GM18867 (cell line): ENCODE measurements around the gene ZSCAN10.
"Not testable (repeated sequence)": the region's sequence is repeated elsewhere in the genome, so short reads cannot be mapped to it uniquely, and the experiment has no call there.

ENCODE experiments used
- ATAC-seq: cut with Tn5 transposase; IDR thresholded peaks from one replicate; pipeline ENCODE4 v1.9.1; 2021; ENCODE audit warnings: mild to moderate bottlenecking, moderate library complexity; ENCODE audit not compliant: unreplicated experiment

Gene ZSCAN10

DNA sequence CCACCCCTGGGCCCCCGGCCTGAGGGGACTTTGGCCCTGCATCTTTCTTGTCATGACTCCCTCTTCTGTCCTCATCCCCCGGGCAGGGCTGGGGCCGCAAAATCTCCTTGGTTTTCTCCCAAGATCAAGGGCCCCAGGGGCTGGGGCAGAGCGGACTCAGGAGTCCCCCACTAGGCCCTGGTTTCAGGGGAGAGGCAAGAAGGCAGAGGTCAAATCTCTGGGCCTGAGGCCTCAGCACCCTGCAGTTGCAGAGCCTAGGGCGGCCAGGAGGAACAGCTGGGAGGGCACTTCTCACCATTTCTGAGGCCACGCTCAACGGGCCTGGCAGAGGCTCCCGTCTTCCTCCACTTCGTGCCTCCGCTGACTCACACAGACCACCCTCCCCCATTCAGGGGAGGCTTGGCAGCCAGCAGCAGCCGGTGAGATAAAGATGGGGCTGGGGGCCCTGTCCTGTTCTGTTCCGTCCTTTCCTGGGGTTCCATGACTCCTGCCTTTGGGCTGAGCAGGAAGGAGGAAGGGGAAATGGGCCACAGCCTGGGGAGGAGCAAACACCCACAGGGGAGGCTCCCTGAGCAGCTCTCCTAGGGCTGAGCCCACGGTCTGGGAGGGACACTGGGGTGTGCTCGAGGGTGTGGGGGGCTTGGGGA is 12.4 kb downstream of the ZSCAN10 start:
- no peak for ATAC-seq

- no peak for ATAC-seq
Measured at GRCh38 chr16:3085868-3086595, 13.1 kb downstream of the ZSCAN10 start.

GRCh38 chr16:3084969-3085670 is 14.0 kb downstream of the ZSCAN10 start:
- ATAC-seq: no peak

DNA sequence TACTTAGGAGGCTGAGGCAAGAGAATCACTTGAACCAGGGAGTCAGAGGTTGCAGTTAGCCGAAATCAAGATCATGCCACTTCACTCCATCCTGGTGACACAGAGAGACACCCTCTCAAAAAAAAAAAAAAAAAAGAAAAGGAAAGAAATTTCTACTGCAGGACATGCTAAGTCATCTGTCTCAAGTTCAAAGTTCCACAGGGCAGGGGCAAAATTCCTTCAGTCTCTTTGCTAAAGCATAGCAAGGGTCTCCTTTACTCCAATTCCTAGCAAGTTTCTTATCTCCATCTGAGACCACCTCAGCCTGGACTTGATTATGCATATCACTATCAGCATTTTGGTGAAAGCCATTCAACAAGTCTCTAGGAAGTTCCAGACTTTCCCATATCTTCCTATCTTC is 14.6 kb downstream of the ZSCAN10 start:
- ATAC-seq: no peak

DNA sequence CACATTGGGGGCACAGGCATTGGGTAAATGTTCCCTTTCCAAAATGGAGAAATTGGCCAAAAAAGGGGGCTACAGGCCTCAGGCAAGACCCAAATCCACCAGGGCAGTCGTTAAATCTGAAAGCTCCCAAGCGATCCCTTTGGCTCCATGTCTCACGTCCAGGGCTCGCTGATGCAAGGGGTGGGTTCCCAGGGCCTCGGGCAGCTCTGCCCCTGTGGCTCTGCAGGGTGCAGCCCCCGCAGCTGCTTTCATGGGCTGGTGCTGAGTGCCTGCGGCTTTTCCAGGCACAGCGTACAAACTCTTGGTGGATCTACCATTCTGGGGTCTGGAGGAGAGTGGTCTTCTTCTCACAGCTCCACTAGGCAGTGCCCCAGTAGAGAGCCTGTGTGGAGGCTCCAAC is 15.7 kb downstream of the ZSCAN10 start:
- not testable (repeated sequence) for ATAC-seq

GRCh38 chr16:3081957-3082356 is 17.1 kb downstream of the ZSCAN10 start:
- ATAC-seq: not testable (repeated sequence)

DNA sequence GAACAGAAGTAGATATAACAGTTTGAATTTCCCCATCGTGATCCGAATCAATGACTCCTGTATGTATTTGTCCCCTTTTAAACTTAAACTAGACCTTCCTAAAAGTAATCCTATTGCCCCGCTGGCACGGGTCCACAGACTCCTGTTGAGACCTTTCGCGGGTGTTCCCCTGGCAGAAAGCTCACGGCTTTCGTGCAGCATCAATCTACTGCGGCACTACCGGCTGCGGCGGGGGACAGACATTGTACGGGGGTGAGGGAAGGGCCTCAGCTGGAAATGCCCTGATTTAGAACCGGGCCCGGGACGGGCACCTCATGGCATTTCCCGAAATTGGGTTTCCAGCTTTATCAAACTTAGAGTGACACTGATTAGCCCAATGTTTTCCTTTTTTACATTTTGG is 19.1 kb downstream of the ZSCAN10 start:
- ATAC-seq: no peak

GRCh38 chr16:3076577-3076976 is 22.5 kb downstream of the ZSCAN10 start:
- ATAC-seq: no peak

DNA sequence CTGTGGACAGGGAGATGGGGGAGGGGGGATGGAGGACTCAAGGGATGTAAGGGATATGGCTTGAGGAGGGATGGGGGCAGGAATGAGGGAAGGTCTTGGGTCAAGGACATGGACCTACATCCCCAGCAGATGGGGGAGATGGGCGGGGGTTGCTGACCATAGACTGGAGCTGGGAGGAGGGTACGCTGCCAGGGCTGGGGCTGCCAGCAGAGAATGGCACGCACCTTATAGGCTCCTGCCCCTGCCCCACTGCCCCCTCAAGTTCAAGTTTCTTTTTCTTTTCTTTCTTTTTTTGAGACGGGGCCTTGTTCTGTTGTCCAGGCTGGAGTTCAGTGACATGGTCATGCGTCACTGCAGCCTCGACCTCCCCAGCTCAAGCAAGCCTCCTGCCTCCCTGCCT is 23.1 kb downstream of the ZSCAN10 start:
- not testable (repeated sequence) for ATAC-seq

DNA sequence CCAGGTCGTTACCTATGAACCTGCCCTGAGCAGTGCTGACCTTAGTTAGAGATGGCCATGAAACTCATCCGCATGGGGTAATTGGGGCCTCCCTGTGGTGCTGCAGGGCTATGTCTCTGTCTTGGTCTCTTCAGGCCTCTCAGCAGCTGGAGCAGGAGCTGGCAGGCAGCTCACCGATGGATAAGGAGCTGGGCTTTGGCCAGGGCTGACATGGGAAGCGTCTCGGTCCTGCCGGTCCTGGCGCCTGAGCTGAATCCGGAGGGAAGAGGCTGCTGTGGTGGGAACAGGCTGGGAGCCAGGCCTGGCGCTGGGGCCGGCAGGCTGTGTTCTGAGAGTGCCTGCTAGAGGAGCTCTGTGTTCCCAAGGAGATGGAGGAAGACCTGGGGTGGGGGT is 23.6 kb downstream of the ZSCAN10 start:
- no peak for ATAC-seq

GRCh38 chr16:3074860-3075522 is 24.1 kb downstream of the ZSCAN10 start:
- peak; percentile 73 for ATAC-seq

DNA sequence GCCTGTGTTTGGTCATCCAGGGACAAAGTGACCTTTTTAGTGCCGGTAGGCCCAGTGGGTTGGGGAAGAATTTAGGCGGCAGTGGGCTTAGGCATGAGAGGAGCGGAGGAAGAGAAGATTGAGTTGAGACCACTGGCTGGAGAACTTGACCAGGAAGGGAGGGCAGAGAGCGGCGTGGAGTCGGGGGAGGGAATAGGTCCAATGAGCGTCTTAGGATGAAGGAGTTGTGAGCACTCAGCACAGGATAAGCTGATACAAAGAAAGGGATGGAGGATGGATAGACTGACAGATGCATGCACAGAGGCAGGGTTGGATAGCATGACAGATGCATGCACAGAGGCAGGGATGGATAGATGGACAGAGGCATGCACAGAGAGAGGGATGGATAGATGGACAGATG is 25.6 kb downstream of the ZSCAN10 start:
- no peak for ATAC-seq

- not testable (repeated sequence) for ATAC-seq
Measured at GRCh38 chr16:3072576-3073263, 26.4 kb downstream of the ZSCAN10 start.

GRCh38 chr16:3072148-3072547 is 26.9 kb downstream of the ZSCAN10 start:
- ATAC-seq: not testable (repeated sequence)

- ATAC-seq: no peak
Measured at GRCh38 chr16:3071655-3072054, 27.4 kb downstream of the ZSCAN10 start.

DNA sequence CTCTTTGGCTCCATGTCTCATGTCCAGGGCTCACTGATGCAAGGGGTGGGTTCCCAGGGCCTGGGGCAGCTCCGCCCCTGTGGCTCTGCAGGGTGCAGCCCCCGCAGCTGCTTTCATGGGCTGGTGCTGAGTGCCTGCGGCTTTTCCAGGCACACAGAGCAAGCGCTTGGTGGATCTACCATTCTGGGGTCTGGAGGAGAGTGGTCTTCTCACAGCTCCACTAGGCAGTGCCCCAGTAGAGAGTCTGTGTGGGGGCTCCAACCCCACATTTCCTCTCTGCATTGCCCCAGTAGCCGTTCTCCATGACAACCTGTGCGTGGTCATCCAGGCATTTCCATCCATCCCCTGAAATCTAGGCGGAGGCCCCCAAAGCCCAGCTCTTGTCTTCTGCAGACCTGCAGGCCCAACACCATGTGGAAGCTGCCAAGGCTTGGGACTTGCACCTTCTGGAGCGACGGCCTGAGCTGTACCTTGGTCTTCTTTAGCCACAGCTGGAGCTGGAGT is 28.4 kb downstream of the ZSCAN10 start:
- ATAC-seq: no peak

GRCh38 chr16:3069146-3069545 is 29.9 kb downstream of the ZSCAN10 start:
- not testable (repeated sequence) for ATAC-seq

DNA sequence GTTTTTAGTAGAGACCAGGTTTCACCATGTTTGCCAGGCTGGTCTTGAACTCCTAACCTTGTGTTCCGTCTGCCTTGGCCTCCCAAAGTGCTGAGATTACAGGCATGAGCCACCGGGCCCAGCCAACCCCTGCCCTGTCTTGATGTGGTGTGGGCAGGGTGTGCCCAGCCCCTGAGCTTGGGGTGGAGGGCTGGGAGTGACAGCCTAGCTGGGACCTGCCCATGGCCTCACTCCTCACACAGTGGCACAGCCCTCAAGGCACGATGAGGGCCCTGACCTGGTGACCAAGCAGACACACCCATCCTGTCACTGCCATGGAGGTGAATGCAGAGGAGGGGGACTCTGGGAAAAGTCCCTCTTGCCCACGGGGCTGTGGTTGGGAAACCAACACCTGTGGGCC is 30.6 kb downstream of the ZSCAN10 start:
- no peak for ATAC-seq

GRCh38 chr16:3066440-3066748 is 32.7 kb downstream of the ZSCAN10 start:
- no peak for ATAC-seq

DNA sequence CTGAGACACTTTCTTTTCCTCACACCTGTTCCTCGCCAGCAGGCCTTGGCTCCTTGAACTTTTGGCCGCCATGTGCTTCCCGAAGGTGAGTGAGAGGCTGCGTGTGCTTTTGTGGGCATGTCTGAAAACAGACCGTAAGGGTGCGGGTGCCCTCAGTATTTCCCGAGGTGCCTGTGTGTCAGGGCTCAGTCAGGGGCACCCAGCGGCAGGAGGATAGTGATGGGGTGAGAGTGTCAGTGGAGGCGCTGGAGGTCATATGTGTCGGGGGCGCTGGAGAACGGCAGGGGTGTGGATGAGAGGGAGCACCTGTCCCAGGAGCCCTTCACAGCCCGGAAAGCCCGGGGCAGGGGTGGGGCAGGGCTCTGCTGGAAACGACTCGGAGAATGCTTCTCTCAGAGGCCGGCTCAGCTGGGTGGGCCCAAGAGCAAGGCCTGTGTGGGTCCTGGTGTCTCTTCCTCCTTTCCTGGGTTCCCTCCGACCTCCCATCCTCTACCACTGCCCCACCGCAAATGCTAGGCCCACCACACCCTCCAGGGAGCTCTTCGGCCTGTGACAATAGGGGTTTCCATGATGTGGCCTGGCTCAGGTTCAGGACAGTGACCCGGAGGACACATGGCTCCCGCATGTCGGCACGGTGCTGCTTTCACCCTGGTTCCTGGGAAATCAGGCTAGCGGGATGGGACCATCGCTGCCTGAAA is 33.2 kb downstream of the ZSCAN10 start:
- no peak for ATAC-seq
